IMR-90 (cell line): Measurements from ENCODE around the gene NALF2. TPM values are rescaled to one million over a fixed set of nuclear protein-coding genes. Genes with fewer than 3 reads are reported as not detected.

Source experiments
- ATAC-seq: fragments of 200-7000 bp; cut with Tn5 transposase; 2 replicates; pipeline ENCODE4 v1.9.1; 2020; ENCODE audit warnings: low read depth, mild to moderate bottlenecking, moderate library complexity
- BruUV-seq: library from RNA; stranded (reverse); fragments of 400-500 nt; replicated peaks from 2 replicates; lab custom pipeline; 2021; lab: Mats Ljungman, UMichigan
- CTCF ChIA-PET: fragments of 300-600 bp; formaldehyde crosslinking; extraction: SDS; loops from one replicate; lab custom pipeline; 2021; ENCODE audit warnings: antibody characterized with exemption; lab: Yijun Ruan, JAX
- POLR2A ChIA-PET: fragments of 300-600 bp; sonication (Branson Sonifier 250); formaldehyde crosslinking; loops from one replicate; lab custom pipeline; 2022; ENCODE audit warnings: antibody characterized with exemption; ENCODE audit not compliant: unreplicated experiment; lab: Charles Lee
- DNase-seq: peaks from one replicate; pipeline ENCODE4 v3.0.0; 2013
- H2AFZ ChIP-seq: replicated peaks from 2 replicates; pipeline ENCODE3; 2013; ENCODE audit warnings: low read length, mild to moderate bottlenecking; ENCODE audit not compliant: poor library complexity
- H2AK5ac ChIP-seq: 2 replicates; pipeline ENCODE4 v1.6.1; 2013; ENCODE audit warnings: low read depth, low read length, inconsistent platforms
- H2AK9ac ChIP-seq: replicated peaks from 2 replicates; pipeline ENCODE3; 2013; ENCODE audit warnings: mild to moderate bottlenecking, low read depth, low read length, moderate library complexity; ENCODE audit not compliant: poor library complexity
- H2BK120ac ChIP-seq: 2 replicates; pipeline ENCODE4 v1.6.1; 2013; ENCODE audit warnings: low read depth, low read length, inconsistent platforms
- H2BK15ac ChIP-seq: 3 replicates; pipeline ENCODE4 v1.6.1; 2013; ENCODE audit warnings: low read depth, low read length, inconsistent platforms
- H2BK20ac ChIP-seq: 2 replicates; pipeline ENCODE4 v1.6.1; 2013; ENCODE audit warnings: low read depth, mild to moderate bottlenecking, inconsistent platforms, low read length, moderate library complexity
- H2BK5ac ChIP-seq: 2 replicates; pipeline ENCODE4 v1.6.1; 2013; ENCODE audit warnings: mild to moderate bottlenecking, low read depth, low read length, inconsistent platforms; ENCODE audit not compliant: poor library complexity, severe bottlenecking
- H3K14ac ChIP-seq: replicated peaks from 2 replicates; pipeline ENCODE4 v1.6.1; 2013; ENCODE audit warnings: low read depth, low read length, inconsistent platforms
- H3K18ac ChIP-seq: 2 replicates; pipeline ENCODE4 v1.6.1; 2013; ENCODE audit warnings: low read depth, low read length, control low read depth
- H3K23ac ChIP-seq: 2 replicates; pipeline ENCODE4 v1.6.1; 2013; ENCODE audit warnings: low read depth, low read length, inconsistent platforms
- H3K27ac ChIP-seq: 2 replicates; pipeline ENCODE4 v1.5.1; 2013; ENCODE audit warnings: mild to moderate bottlenecking, control low read depth, low read length; ENCODE audit not compliant: insufficient read depth
- H3K27me3 ChIP-seq: 2 replicates; pipeline ENCODE4 v1.6.1; 2013; ENCODE audit warnings: low read length; ENCODE audit not compliant: control insufficient read depth, insufficient read depth
- H3K36me3 ChIP-seq: 2 replicates; pipeline ENCODE4 v1.6.1; 2013; ENCODE audit warnings: low read length, mixed read lengths; ENCODE audit not compliant: control insufficient read depth, insufficient read depth
- H3K4ac ChIP-seq: 2 replicates; pipeline ENCODE4 v1.6.1; 2013; ENCODE audit warnings: low read depth, low read length, inconsistent platforms
- H3K4me1 ChIP-seq: 2 replicates; pipeline ENCODE4 v1.6.1; 2013; ENCODE audit warnings: low read length, mixed read lengths; ENCODE audit not compliant: control insufficient read depth, insufficient read depth
- H3K4me2 ChIP-seq: 2 replicates; pipeline ENCODE4 v1.6.1; 2013; ENCODE audit warnings: low read depth, mild to moderate bottlenecking, control low read depth, low read length, moderate library complexity
- H3K4me3 ChIP-seq: 2 replicates; pipeline ENCODE4 v1.5.1; 2013; ENCODE audit warnings: low read depth, mild to moderate bottlenecking, control low read depth, low read length, moderate library complexity; ENCODE audit not compliant: insufficient read depth
- H3K56ac ChIP-seq: 2 replicates; pipeline ENCODE4 v1.6.1; 2013; ENCODE audit warnings: low read length, inconsistent platforms; ENCODE audit not compliant: insufficient read depth; ENCODE audit errors: extremely low read depth
- H3K79me1 ChIP-seq, 2 experiments: 2 replicates each; pipeline ENCODE4 v1.6.1; 2013; ENCODE audit warnings: low read length in 2 of 2, inconsistent platforms in 1 of 2, low read depth in 1 of 2
- H3K9ac ChIP-seq: 2 replicates; pipeline ENCODE4 v1.6.1; 2013; ENCODE audit warnings: low read depth, low read length, control low read depth
- H3K9me1 ChIP-seq: 2 replicates; pipeline ENCODE4 v1.6.1; 2013; ENCODE audit warnings: low read length, inconsistent platforms; ENCODE audit not compliant: insufficient read depth
- H3K9me3 ChIP-seq: 2 replicates; pipeline ENCODE4 v1.6.1; 2013; ENCODE audit warnings: low read length; ENCODE audit not compliant: control insufficient read depth, insufficient read depth
- H4K20me1 ChIP-seq: 2 replicates; pipeline ENCODE4 v1.6.1; 2013; ENCODE audit warnings: low read length, inconsistent platforms; ENCODE audit not compliant: insufficient read depth
- H4K5ac ChIP-seq: 2 replicates; pipeline ENCODE4 v1.6.1; 2013; ENCODE audit warnings: mild to moderate bottlenecking, low read depth, low read length, control low read depth
- H4K8ac ChIP-seq, 2 experiments: 2 replicates each; pipeline ENCODE4 v1.6.1; 2013; ENCODE audit warnings: low read depth in 2 of 2, low read length in 2 of 2, control low read depth in 1 of 2, inconsistent platforms in 1 of 2
- H4K91ac ChIP-seq: 2 replicates; pipeline ENCODE4 v1.6.1; 2013; ENCODE audit warnings: low read depth, low read length, inconsistent platforms; ENCODE audit not compliant: insufficient read depth
- NFE2L2 ChIP-seq: fragments of 150-350 bp; IDR thresholded peaks from 2 replicates; pipeline ENCODE4 v1.6.1; 2016; ENCODE audit warnings: low read depth, mild to moderate bottlenecking, low read length
- RAD21 ChIP-seq: IDR thresholded peaks from 2 replicates; pipeline ENCODE4 v1.6.1; 2012; ENCODE audit warnings: low read length, improper control_type of control experiment
- WGBS, 2 experiments: methylation state at CpG; one replicate each; pipeline versions ENCODE4 v1.1.5 to v1.1.7; 2013; ENCODE audit warnings: missing lambda C conversion rate in 2 of 2; ENCODE audit not compliant: insufficient read length in 1 of 2; ENCODE audit errors: extremely low coverage in 2 of 2; 5-methylcytosine and 5-hydroxymethylcytosine counted together
- dilution Hi-C: fragments of 300-500 bp; cut with HindIII; formaldehyde crosslinking; loops from one replicate; pipeline ENCODE4 v1.14.3; 2018; ENCODE audit warnings: low sequenced_read_pairs; ENCODE audit not compliant: unreplicated experiment
- in situ Hi-C: fragments of 300-500 bp; cut with MboI; formaldehyde crosslinking; loops from 3 replicates; pipeline ENCODE4 v1.14.3; 2019; ENCODE audit warnings: low sequenced_read_pairs, inconsistent platforms, mixed read lengths
- intact Hi-C: fragments of 100-400 bp; cut with micrococcal nuclease; formaldehyde crosslinking; loops from 2 replicates; pipeline ENCODE4 v1.10.0; 2022
- polyA plus RNA-seq, 3 experiments: library from polyadenylated mRNA; depleted of rRNA; stranded (reverse); fragments of >200 nt; gene quantifications; 2 replicates each; pipeline ENCODE4 v1.2.3, GENCODE V29; 2012; ENCODE audit warnings: low replicate concordance in 1 of 3
- total RNA-seq: library from RNA; depleted of rRNA; stranded (reverse); fragments of >200 nt; gene quantifications from 2 replicates; pipeline ENCODE4 v1.2.3, GENCODE V29; 2012

The NALF2 gene
- total and polyA plus RNA-seq, 2 of the 4 experiments (the other 2 are of a cell fraction): not detected

DNA sequence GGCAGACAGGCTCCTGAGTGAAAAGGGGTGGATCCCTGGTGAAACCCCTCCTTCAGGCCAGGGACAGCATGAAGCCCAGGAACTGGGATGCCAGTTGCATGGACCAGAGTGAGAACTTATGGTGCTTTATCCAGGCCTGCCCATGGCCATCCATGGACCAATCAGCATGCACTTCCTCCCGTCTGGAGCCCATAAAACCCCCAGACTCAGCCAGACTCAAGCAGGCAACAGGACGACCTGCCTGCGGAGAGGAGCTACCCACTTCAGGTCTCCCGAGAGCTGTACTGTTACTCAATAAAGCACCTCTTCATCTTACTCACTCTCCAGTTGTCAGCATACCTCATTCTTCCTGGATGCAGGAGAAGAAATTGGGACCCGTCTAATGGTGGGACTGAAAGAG lies 42.9 kb downstream of the NALF2 start:
- Histone ChIP-seq H3K9me3 (peaks cover 5% of the 10 kb centered on the region; the same call in 1 of the 2 replicates), H3K23ac (no peak overlapping the region), H2AFZ (no peak overlapping the region), H3K4me2 (no peak overlapping the region), H3K9ac (no peak overlapping the region), H2BK20ac (no peak overlapping the region), H2BK5ac (no peak overlapping the region), H3K27me3 (peaks cover 4% of the 10 kb centered on the region), H3K27ac (no peak overlapping the region), H4K91ac (no peak overlapping the region), H4K8ac (no peak overlapping the region), H3K4me3 (no peak overlapping the region), H3K79me1 (no peaks in the 10 kb centered on the region), H3K14ac (no peak overlapping the region), H4K20me1 (no peaks in the 10 kb centered on the region), H3K4ac (no peak overlapping the region), H3K4me1 (no peaks in the 10 kb centered on the region), H3K18ac (no peak overlapping the region), H3K36me3 (no peaks in the 10 kb centered on the region), H3K56ac (no peak overlapping the region), H2BK15ac (no peak overlapping the region), H4K5ac (no peak overlapping the region), H2AK9ac (no peak overlapping the region), H2BK120ac (no peak overlapping the region), H3K9me1 (no peaks in the 10 kb centered on the region), H2AK5ac (no peak overlapping the region)
- intact Hi-C loops: no loop called here
- POLR2A ChIA-PET: no interaction called here
- in situ Hi-C loops: loop anchor here (10.0 kb wide), 1 partner anchor 548 kb away; no protein-coding TSS in a partner anchor
- dilution Hi-C loops: no loop called here
- no TSS peak for BruUV-seq
- ATAC-seq (no peak), DNase-seq (no peak)
- WGBS, 2 experiments: 80% methylated on average over 2 of the region's 5 CpGs; no CpG with 5 or more reads in 1 of the 2 experiments
- TF ChIP-seq RAD21: no peak
- no peak for TF ChIP-seq NFE2L2
- CTCF ChIA-PET: no interaction called here
